Calu3 (cell line): ENCODE data around the gene AGBL2. TPM values are rescaled to one million over a fixed set of nuclear protein-coding genes. Genes with fewer than 3 reads are reported as not detected.
"Not testable (repeated sequence)": the region's sequence is repeated elsewhere in the genome, so short reads cannot be mapped to it uniquely, and the experiment has no call there.

ENCODE experiments used
- BruUV-seq: library from RNA; stranded (reverse); fragments of 400-500 nt; replicated peaks from 2 replicates; lab custom pipeline; 2021; lab: Mats Ljungman, UMichigan
- CTCF ChIA-PET: fragments of 300-600 bp; sonication (Branson Sonifier 250); formaldehyde crosslinking; loops from one replicate; lab custom pipeline; 2022; ENCODE audit warnings: antibody characterized with exemption; lab: Charles Lee
- DNase-seq: peaks from one replicate; pipeline ENCODE4 v3.0.0; 2022
- H3K27ac Mint-ChIP-seq: one replicate; pipeline ENCODE4 v1.8.0; 2022; ENCODE audit warnings: mixed read lengths; ENCODE audit not compliant: unreplicated experiment
- H3K27me3 Mint-ChIP-seq: one replicate; pipeline ENCODE4 v1.8.0; 2022; ENCODE audit warnings: mixed read lengths; ENCODE audit not compliant: unreplicated experiment
- H3K36me3 Mint-ChIP-seq: one replicate; pipeline ENCODE4 v1.8.0; 2022; ENCODE audit warnings: mild to moderate bottlenecking, moderate library complexity, mixed read lengths; ENCODE audit not compliant: insufficient read depth, unreplicated experiment
- H3K4me1 Mint-ChIP-seq: one replicate; pipeline ENCODE4 v1.8.0; 2022; ENCODE audit warnings: mild to moderate bottlenecking, low read depth, mixed read lengths; ENCODE audit not compliant: unreplicated experiment
- H3K4me3 Mint-ChIP-seq: one replicate; pipeline ENCODE4 v1.8.0; 2022; ENCODE audit warnings: mild to moderate bottlenecking, low read depth, moderate library complexity, mixed read lengths; ENCODE audit not compliant: unreplicated experiment
- H3K9me3 Mint-ChIP-seq: one replicate; pipeline ENCODE4 v1.8.0; 2022; ENCODE audit warnings: low read depth, mixed read lengths; ENCODE audit not compliant: unreplicated experiment
- intact Hi-C: fragments of 100-400 bp; cut with micrococcal nuclease; formaldehyde crosslinking; loops from one replicate; pipeline ENCODE4 v1.10.0; 2022; ENCODE audit not compliant: unreplicated experiment
- total RNA-seq: library from RNA; stranded (reverse); gene quantifications from 2 replicates; pipeline ENCODE4 v1.2.3, GENCODE V29; 2022
- TF ChIP-seq, protein P1 (sequence below): fragments of 200-600 bp; IDR thresholded peaks from one replicate; pipeline ENCODE4 v1.8.0; 2022; ENCODE audit warnings: antibody characterized with exemption; ENCODE audit not compliant: unreplicated experiment

The AGBL2 gene
- total RNA-seq, 1 experiment from 2014 or later: 6.1 TPM

DNA sequence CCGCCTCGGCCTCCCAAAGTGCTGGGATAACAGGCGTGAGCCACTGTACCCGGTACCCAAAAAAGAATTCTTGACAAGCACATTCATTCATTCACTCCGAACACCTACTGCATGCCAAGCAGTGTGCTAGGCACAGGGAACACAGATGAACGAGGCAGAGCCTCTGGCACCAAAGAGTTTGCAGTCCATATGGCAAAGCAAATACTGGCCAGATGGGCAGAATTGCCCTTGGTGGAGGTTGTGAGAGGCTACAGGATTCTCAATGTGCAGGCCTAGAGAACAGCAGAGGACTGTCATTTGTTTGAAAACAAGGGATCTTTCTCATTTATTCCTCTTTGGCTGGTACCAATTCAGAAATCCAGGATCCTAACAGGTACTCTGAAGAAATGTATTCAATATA, 45.3 kb downstream of the AGBL2 start:
- CTCF ChIA-PET: no interaction called here
- H3K9me3 Mint-ChIP-seq: no peaks in the 10 kb centered on the region
- no peak overlapping the region for H3K4me3 Mint-ChIP-seq
- peaks cover 8% of the 10 kb centered on the region for H3K4me1 Mint-ChIP-seq
- TF ChIP-seq, protein P1, sequence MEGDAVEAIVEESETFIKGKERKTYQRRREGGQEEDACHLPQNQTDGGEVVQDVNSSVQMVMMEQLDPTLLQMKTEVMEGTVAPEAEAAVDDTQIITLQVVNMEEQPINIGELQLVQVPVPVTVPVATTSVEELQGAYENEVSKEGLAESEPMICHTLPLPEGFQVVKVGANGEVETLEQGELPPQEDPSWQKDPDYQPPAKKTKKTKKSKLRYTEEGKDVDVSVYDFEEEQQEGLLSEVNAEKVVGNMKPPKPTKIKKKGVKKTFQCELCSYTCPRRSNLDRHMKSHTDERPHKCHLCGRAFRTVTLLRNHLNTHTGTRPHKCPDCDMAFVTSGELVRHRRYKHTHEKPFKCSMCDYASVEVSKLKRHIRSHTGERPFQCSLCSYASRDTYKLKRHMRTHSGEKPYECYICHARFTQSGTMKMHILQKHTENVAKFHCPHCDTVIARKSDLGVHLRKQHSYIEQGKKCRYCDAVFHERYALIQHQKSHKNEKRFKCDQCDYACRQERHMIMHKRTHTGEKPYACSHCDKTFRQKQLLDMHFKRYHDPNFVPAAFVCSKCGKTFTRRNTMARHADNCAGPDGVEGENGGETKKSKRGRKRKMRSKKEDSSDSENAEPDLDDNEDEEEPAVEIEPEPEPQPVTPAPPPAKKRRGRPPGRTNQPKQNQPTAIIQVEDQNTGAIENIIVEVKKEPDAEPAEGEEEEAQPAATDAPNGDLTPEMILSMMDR: no peak
- H3K36me3 Mint-ChIP-seq: no peaks in the 10 kb centered on the region
- no peaks in the 10 kb centered on the region for H3K27me3 Mint-ChIP-seq
- H3K27ac Mint-ChIP-seq: no peak overlapping the region
- intact Hi-C loops: no loop called here
- no peak for DNase-seq
- BruUV-seq: no TSS peak

DNA sequence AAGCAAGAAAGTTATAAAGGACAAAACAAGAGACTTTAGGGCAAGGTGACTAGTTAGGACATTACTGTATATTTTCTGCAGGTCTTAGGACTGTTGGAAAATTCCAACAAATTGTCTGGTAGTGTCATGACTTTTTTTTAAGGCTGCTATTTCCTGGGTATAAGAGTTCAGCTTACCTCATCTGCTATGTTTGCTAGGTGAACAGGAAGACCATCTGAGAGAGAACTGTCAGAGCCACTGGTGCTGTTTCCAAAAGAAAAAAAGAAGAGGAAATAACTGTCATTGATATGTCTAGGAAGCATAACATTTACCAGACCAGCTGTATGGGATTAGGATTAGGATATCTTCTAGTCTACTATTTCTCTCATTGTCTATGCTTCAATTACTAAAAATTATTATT, 46.5 kb downstream of the AGBL2 start:
- no peaks in the 10 kb centered on the region for H3K9me3 Mint-ChIP-seq
- BruUV-seq: no TSS peak
- H3K27me3 Mint-ChIP-seq: no peaks in the 10 kb centered on the region
- H3K4me1 Mint-ChIP-seq: peaks cover 8% of the 10 kb centered on the region
- no peaks in the 10 kb centered on the region for H3K36me3 Mint-ChIP-seq
- TF ChIP-seq, protein P1: no peak
- intact Hi-C loops: no loop called here
- CTCF ChIA-PET: no interaction called here
- no peak for DNase-seq
- H3K27ac Mint-ChIP-seq: no peak overlapping the region
- H3K4me3 Mint-ChIP-seq: no peak overlapping the region

DNA sequence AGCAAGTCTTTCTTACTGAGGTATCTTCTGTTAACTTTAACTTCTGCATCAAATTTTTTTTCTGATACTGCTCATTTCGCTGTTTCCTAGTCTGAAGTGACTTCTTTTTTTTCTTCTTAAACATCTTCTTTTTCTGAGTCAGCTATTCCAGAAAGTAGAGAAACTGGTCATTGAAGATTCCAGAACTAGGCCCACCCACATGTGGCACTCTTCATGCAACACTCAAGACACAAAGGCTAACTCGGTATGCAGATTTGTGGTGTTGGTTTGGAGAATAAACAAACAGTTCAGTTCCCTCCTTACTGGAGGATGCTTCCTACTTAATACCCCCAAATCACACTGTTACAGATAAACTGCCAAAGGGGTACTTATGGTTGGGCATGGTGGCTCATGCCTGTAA, 47.6 kb downstream of the AGBL2 start:
- no peak overlapping the region for H3K27ac Mint-ChIP-seq
- peaks cover 6% of the 10 kb centered on the region for H3K4me1 Mint-ChIP-seq
- no peaks in the 10 kb centered on the region for H3K27me3 Mint-ChIP-seq
- BruUV-seq: no TSS peak
- H3K9me3 Mint-ChIP-seq: no peaks in the 10 kb centered on the region
- intact Hi-C loops: no loop called here
- TF ChIP-seq, protein P1: no peak
- no peak overlapping the region for H3K4me3 Mint-ChIP-seq
- H3K36me3 Mint-ChIP-seq: no peaks in the 10 kb centered on the region
- CTCF ChIA-PET: no interaction called here
- no peak for DNase-seq

DNA sequence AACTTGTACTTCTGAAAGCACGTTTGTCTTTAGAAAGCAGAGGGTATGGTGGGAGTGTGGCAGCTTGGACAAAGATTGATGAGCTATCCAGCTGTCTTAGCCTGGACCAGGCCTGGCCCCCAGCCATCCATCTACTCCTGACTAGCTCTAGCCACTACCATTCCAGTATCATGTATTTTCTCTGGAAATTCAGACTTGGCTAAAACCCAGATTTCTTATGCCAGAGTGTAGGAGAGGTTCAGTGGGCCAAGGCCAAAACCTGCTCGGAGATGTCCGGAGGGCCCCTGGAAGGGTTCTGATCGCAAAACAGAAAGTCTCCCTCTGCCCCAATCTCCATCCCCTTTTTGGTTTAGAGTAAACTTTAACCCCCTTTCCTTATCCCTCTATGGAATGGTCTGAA, 48.0 kb downstream of the AGBL2 start:
- intact Hi-C loops: no loop called here
- Mint-ChIP-seq H3K27me3 (no peaks in the 10 kb centered on the region), H3K27ac (no peak overlapping the region), H3K4me1 (peaks cover 2% of the 10 kb centered on the region), H3K36me3 (no peaks in the 10 kb centered on the region), H3K4me3 (no peak overlapping the region), H3K9me3 (no peaks in the 10 kb centered on the region)
- CTCF ChIA-PET: no interaction called here
- TF ChIP-seq, protein P1: no peak
- BruUV-seq: no TSS peak
- no peak for DNase-seq

DNA sequence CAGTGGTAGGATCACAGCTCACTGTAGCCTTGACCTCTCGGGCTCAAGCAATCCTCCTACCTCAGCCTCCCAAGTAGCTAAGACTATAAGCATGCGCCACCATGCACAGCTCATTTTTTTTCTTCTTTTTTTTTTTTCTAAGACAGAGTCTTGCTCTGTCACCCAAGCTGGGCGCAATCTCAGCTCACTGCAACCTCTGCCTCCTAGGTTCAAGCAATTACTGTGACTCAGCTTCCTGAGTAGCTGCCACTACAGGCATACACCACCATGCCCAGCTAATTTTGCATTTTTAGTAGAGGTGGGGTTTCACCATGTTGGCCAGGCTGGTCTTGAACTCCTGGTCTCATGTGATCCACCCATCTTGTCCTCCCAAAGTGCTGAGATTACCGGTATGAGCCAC, 50.2 kb downstream of the AGBL2 start:
- CTCF ChIA-PET: interaction anchor here (0.6 to 0.7 kb wide), 2 partner anchors 12 to 269 kb away, joined by 4 read pairs; no protein-coding TSS in a partner anchor
- intact Hi-C loops, BruUV-seq, H3K4me3 Mint-ChIP-seq, H3K36me3 Mint-ChIP-seq, H3K27me3 Mint-ChIP-seq, H3K4me1 Mint-ChIP-seq, H3K27ac Mint-ChIP-seq, DNase-seq, H3K9me3 Mint-ChIP-seq: not testable (repeated sequence)
